Measurements from ENCODE around the gene RPP21. TPM values are rescaled to one million over a fixed set of nuclear protein-coding genes. Genes with fewer than 3 reads are reported as not detected.

Gene RPP21
- total RNA-seq, 1 donor from 2014 or later, result 38.4 TPM

DNA sequence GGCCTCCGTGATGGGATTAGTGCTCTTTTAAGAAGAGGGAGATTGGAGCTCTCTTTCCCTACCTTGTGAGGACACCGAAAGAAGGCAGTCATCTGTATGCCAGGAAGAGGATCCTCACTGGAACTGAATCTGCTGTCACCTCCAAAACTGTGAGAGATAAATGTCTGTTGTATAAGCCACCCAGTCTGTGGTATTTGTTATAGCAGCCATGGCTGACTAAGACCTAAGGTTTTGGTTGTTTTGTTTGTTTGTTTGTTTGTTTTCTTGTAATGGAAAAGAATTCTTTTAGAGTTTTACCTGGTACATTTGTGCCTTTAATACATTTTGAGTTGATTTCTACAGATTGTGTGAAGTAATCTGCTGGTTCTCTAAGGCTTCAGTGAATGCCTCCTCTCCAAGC lies 7.6 kb downstream of the RPP21 start:
- Mint-ChIP-seq H3K27me3 (ENCODE audit: low read depth) (peaks cover 1% of the 10 kb centered on the region), H3K27ac (ENCODE audit: unreplicated experiment) (no peak overlapping the region), H3K4me1 (ENCODE audit: low read depth) (peaks cover 2% of the 10 kb centered on the region), H3K9me3 (ENCODE audit: low read depth) (no peaks in the 10 kb centered on the region), H3K36me3 (ENCODE audit: low read depth) (peaks cover 5% of the 10 kb centered on the region), H3K4me3 (ENCODE audit: unreplicated experiment) (no peak overlapping the region)
- DNase-seq (ENCODE audit: low spot score), result no peak
- TF ChIP-seq, protein P1, sequence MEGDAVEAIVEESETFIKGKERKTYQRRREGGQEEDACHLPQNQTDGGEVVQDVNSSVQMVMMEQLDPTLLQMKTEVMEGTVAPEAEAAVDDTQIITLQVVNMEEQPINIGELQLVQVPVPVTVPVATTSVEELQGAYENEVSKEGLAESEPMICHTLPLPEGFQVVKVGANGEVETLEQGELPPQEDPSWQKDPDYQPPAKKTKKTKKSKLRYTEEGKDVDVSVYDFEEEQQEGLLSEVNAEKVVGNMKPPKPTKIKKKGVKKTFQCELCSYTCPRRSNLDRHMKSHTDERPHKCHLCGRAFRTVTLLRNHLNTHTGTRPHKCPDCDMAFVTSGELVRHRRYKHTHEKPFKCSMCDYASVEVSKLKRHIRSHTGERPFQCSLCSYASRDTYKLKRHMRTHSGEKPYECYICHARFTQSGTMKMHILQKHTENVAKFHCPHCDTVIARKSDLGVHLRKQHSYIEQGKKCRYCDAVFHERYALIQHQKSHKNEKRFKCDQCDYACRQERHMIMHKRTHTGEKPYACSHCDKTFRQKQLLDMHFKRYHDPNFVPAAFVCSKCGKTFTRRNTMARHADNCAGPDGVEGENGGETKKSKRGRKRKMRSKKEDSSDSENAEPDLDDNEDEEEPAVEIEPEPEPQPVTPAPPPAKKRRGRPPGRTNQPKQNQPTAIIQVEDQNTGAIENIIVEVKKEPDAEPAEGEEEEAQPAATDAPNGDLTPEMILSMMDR (IDR thresholded peaks at IDR 0.05), result no peak

DNA sequence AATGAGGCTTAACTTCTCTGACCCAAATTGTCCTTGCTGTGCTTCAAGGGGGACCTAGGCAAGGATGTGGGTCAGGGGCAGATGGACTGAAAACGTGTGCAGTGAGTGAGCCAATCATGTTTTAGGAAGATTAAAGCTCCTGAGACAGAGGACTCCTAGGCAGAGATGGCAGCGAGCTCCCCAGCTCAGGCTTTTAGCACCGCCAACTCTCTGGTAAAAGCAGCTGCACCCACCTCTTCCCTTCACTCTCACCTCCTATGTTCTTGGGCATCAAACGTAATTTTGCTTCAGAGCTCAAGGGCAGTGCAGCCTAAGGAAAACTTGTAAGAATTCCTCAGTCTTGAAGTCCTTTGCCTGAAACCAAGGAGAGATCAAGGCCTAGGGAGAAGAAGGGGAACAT lies 10.3 kb downstream of the RPP21 start:
- Mint-ChIP-seq H3K9me3 (ENCODE audit: low read depth) (no peaks in the 10 kb centered on the region), H3K27ac (ENCODE audit: unreplicated experiment) (no peak overlapping the region), H3K36me3 (ENCODE audit: low read depth) (peaks cover 2% of the 10 kb centered on the region), H3K27me3 (ENCODE audit: low read depth) (peaks cover 18% of the 10 kb centered on the region), H3K4me3 (ENCODE audit: unreplicated experiment) (no peak overlapping the region), H3K4me1 (ENCODE audit: low read depth) (peaks cover 10% of the 10 kb centered on the region)
- DNase-seq (ENCODE audit: low spot score), result no peak
- TF ChIP-seq, protein P1 (IDR thresholded peaks at IDR 0.05), result no peak

DNA sequence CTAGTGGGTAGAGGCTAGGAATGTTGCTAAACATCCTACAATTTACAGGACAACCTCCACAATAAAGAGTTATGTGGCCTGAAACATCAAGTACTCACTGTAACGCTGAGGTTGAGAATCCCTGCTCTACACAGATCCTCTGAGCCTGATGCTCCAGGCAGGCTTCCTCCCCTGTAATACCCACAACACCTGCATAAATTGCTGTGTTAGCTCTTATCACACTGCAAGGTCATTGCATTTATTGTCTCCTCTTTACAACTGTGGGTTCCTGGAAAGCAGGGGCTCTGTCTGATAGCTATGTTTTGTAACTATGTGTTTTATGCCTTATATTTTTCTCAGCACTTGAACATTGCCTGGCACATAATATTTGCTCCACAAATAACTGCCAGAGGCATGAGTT lies 11.6 kb downstream of the RPP21 start:
- TF ChIP-seq, protein P1 (IDR thresholded peaks at IDR 0.05), result no peak
- Mint-ChIP-seq H3K4me1 (ENCODE audit: low read depth) (peaks cover 10% of the 10 kb centered on the region), H3K27me3 (ENCODE audit: low read depth) (peaks cover 27% of the 10 kb centered on the region)

DNA sequence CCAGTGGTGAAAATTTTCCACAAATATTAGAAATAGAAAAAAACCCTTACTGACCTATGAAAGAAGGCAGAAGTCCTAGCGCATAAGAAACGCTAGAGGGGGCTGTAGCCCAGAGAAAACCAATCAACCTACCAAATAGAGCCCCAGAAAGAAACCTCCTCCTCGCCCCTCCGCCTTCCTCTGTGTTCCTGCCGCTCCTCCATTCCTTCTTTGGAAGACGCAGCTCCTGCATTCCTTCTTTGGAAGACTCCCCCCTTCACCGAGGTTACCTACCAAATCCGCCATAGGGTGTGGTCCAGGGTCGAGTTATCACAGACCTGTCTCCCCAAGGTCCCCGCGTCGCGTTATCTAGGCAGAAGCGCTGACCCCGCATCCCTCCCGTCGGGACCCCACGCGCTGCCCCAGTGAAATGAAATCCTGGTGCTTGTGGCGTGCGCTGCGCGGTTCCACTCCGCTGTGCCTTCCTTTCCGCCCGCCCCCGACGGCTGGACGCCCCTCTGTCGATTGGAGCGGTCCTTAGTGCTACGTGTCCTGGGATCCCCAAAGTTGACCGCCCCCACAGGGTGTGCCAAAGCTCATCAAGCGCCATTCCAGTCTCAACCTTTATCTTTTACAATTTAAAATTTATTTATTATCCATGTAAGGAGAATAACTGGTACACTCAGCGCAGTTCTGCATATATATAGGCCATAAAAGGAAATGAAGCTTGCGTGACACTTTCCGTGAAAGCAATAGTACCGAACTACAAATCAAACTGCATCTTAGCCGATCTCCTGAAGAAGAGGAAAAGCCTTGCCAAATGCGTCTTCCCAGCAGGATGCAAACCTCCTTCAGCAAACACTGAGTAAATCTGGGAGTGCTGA lies 13.0 kb downstream of the RPP21 start:
- no peak for DNase-seq (ENCODE audit: low spot score)
- Mint-ChIP-seq H3K27me3 (ENCODE audit: low read depth) (peaks cover 38% of the 10 kb centered on the region), H3K27ac (ENCODE audit: unreplicated experiment) (peak overlapping the region; percentile 62), H3K9me3 (ENCODE audit: low read depth) (peaks cover 5% of the 10 kb centered on the region), H3K4me3 (ENCODE audit: unreplicated experiment) (peak overlapping the region; percentile 84), H3K4me1 (ENCODE audit: low read depth) (peaks cover 10% of the 10 kb centered on the region), H3K36me3 (ENCODE audit: low read depth) (no peaks in the 10 kb centered on the region)
- TF ChIP-seq, protein P1 (IDR thresholded peaks at IDR 0.05), result peak; percentile 92

More for the DNA sequence above, 11.6 kb downstream of the RPP21 start:
- H3K9me3 Mint-ChIP-seq (ENCODE audit: low read depth), result no peaks in the 10 kb centered on the region
- H3K4me3 Mint-ChIP-seq (ENCODE audit: unreplicated experiment), result no peak overlapping the region
- H3K36me3 Mint-ChIP-seq (ENCODE audit: low read depth), result peaks cover 2% of the 10 kb centered on the region
- H3K27ac Mint-ChIP-seq (ENCODE audit: unreplicated experiment), result no peak overlapping the region
- no peak for DNase-seq (ENCODE audit: low spot score)

DNA sequence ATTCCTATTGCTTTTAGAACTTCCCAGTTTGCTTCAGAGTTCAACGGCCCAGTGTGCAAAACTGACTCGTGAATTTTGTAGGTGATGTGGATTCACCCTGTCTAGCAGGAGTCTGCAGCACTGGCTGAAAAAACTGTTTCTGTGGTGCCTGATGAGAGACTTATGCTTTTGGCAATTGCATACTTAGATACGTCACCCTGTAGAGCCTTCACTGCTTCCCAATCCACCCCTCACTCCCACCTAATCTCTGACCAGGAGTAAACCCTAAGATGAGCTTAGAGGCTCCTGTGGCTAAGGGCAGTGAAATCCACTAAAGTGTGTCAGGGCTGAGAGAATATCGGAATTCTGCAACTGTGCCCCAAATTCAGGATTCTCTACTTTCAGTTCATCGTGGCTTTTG lies 14.3 kb downstream of the RPP21 start:
- Mint-ChIP-seq H3K36me3 (ENCODE audit: low read depth) (no peaks in the 10 kb centered on the region), H3K4me3 (ENCODE audit: unreplicated experiment) (no peak overlapping the region), H3K4me1 (ENCODE audit: low read depth) (peaks cover 10% of the 10 kb centered on the region), H3K27me3 (ENCODE audit: low read depth) (peaks cover 49% of the 10 kb centered on the region), H3K27ac (ENCODE audit: unreplicated experiment) (no peak overlapping the region), H3K9me3 (ENCODE audit: low read depth) (peaks cover 5% of the 10 kb centered on the region)
- DNase-seq (ENCODE audit: low spot score), result no peak
- TF ChIP-seq, protein P1 (IDR thresholded peaks at IDR 0.05), result no peak

Measured in chondrocyte (in vitro differentiated cells).